Esophagus squamous epithelium (tissue), 5 donors: Measurements from ENCODE around the gene MFSD6L. TPM values are rescaled to one million over a fixed set of nuclear protein-coding genes. Genes with fewer than 3 reads are reported as not detected.

Experiments used
- DNase-seq: peaks from one replicate; lab custom pipeline; 2025; lab: John Stamatoyannopoulos, UW
- H3K27ac ChIP-seq, 4 donors: fragments of 200-600 bp; sonication (generic); one replicate each; pipeline ENCODE4 v1.5.1; 2016 to 2019; ENCODE audit warnings: mild to moderate bottlenecking in 1 of 4
- H3K27me3 ChIP-seq, 4 donors: fragments of 200-600 bp; sonication (generic); 1 replicate in 3 of 4; 2 replicates in 1 of 4; pipeline versions ENCODE4 v1.5.1 to v1.6.0; 2017 to 2021; ENCODE audit warnings: antibody characterized with exemption in 1 of 4
- H3K36me3 ChIP-seq, 3 donors: fragments of 200-600 bp; sonication (generic); one replicate each; pipeline ENCODE4 v1.5.1; 2016 to 2019
- H3K4me1 ChIP-seq, 3 donors: fragments of 200-600 bp; sonication (generic); one replicate each; pipeline ENCODE4 v1.5.1; 2017 to 2019
- H3K4me3 ChIP-seq, 4 donors: fragments of 200-600 bp; sonication (generic); 1 replicate in 3 of 4; 2 replicates in 1 of 4; pipeline ENCODE4 v1.5.1; 2016 to 2019; ENCODE audit warnings: mild to moderate bottlenecking in 2 of 4, moderate library complexity in 1 of 4
- H3K9me3 ChIP-seq, 3 donors: fragments of 200-600 bp; sonication (generic); one replicate each; pipeline ENCODE4 v1.5.1; 2016 to 2019
- CTCF ChIP-seq, 6 experiments: fragments of 450-650 bp in 4 of 6; fragments of 200-600 bp in 2 of 6; sonication (generic) in 2 of 6; IDR thresholded peaks; one replicate each; pipeline ENCODE4 v1.5.1; 2016 to 2019; ENCODE audit warnings: antibody characterized with exemption in 6 of 6, mild to moderate bottlenecking in 4 of 6, moderate library complexity in 4 of 6
- POLR2A ChIP-seq, 4 donors: fragments of 450-650 bp; IDR thresholded peaks; one replicate each; pipeline ENCODE4 v1.6.1; 2017; ENCODE audit warnings: antibody characterized with exemption in 4 of 4, mild to moderate bottlenecking in 4 of 4, moderate library complexity in 3 of 4
- WGBS, 2 donors: methylation state at CpG; one replicate each; pipeline ENCODE4 v1.1.5; 2018; 5-methylcytosine and 5-hydroxymethylcytosine counted together
- intact Hi-C: fragments of 100-400 bp; cut with DNase I; formaldehyde crosslinking; loops from one replicate; pipeline ENCODE4 v1.15.0; 2022
- total RNA-seq, 4 donors: library from RNA; depleted of rRNA; stranded (reverse); fragments of >200 nt; gene quantifications; one replicate each; pipeline ENCODE4 v1.1.0, GENCODE V29; 2016
- donor health status: DM: yes; HTN: yes; CAD: no.

MFSD6L gene
- total RNA-seq, 4 donors from 2014 or later, result 0.19 to 0.62 (median 0.48) TPM

GRCh38 chr17:8836821-8837562 lies 37.8 kb upstream of the MFSD6L start:
- WGBS, 2 donors, result 67 to 81% methylated on average over 11 to 13 of the region's 15 CpGs
- intact Hi-C loops, result no loop called here
- H3K36me3 ChIP-seq, result no peaks in the 10 kb centered on the region
- no peak overlapping the region for H3K27ac ChIP-seq
- no peaks in the 10 kb centered on the region for H3K9me3 ChIP-seq
- no peak for TF ChIP-seq POLR2A (IDR thresholded peaks at IDR 0.05)
- TF ChIP-seq CTCF (IDR thresholded peaks at IDR 0.05), result no peak
- H3K4me1 ChIP-seq, result no peaks in the 10 kb centered on the region
- H3K27me3 ChIP-seq, result peaks cover 0 to 49% (median 0%) of the 10 kb centered on the region in 4 donors
- no peak for DNase-seq
- H3K4me3 ChIP-seq, result no peak overlapping the region

- intact Hi-C loops, result no loop called here
- DNase-seq, result no peak
- no peaks in the 10 kb centered on the region for H3K9me3 ChIP-seq
- 80 to 87% methylated on average over 3 to 6 of the region's 6 CpGs for WGBS, 2 donors
- no peaks in the 10 kb centered on the region for H3K36me3 ChIP-seq
- peaks cover 0 to 55% (median 0%) of the 10 kb centered on the region in 4 donors for H3K27me3 ChIP-seq
- no peak overlapping the region for H3K4me3 ChIP-seq
- H3K27ac ChIP-seq, result no peak overlapping the region
- no peak for TF ChIP-seq POLR2A (IDR thresholded peaks at IDR 0.05)
- no peak for TF ChIP-seq CTCF (IDR thresholded peaks at IDR 0.05)
- no peaks in the 10 kb centered on the region for H3K4me1 ChIP-seq
Observed at GRCh38 chr17:8835631-8836364, 36.6 kb upstream of the MFSD6L start.

- no peaks in the 10 kb centered on the region for H3K9me3 ChIP-seq
- WGBS, 2 donors, result 75 to 79% methylated on average over 8 of the region's 14 CpGs
- no peaks in the 10 kb centered on the region for H3K36me3 ChIP-seq
- H3K27me3 ChIP-seq, result peaks cover 0 to 55% (median 0%) of the 10 kb centered on the region in 4 donors
- DNase-seq, result no peak
- H3K4me1 ChIP-seq, result no peaks in the 10 kb centered on the region
- H3K27ac ChIP-seq, result no peak overlapping the region
- intact Hi-C loops, result no loop called here
- no peak for TF ChIP-seq POLR2A (IDR thresholded peaks at IDR 0.05)
- no peak for TF ChIP-seq CTCF (IDR thresholded peaks at IDR 0.05)
- H3K4me3 ChIP-seq, result no peak overlapping the region
Observed at GRCh38 chr17:8835106-8835505, 35.9 kb upstream of the MFSD6L start.

- TF ChIP-seq CTCF (IDR thresholded peaks at IDR 0.05) (peak in 2 of 6 experiments; percentile 13 to 30), POLR2A (IDR thresholded peaks at IDR 0.05) (no peak)
- DNase-seq, result no peak
- Histone ChIP-seq H3K4me1 (no peaks in the 10 kb centered on the region), H3K9me3 (no peaks in the 10 kb centered on the region), H3K27ac (no peak overlapping the region), H3K36me3 (no peaks in the 10 kb centered on the region), H3K27me3 (peaks cover 0 to 70% (median 0%) of the 10 kb centered on the region in 4 donors), H3K4me3 (no peak overlapping the region)
- WGBS, 2 donors, result 69 to 73% methylated on average over 3 to 6 of the region's 33 CpGs
- intact Hi-C loops, result no loop called here
Observed at GRCh38 chr17:8832711-8833352, 33.7 kb upstream of the MFSD6L start.
